ENCODE data around the gene SFRP5. TPM values are rescaled to one million over a fixed set of nuclear protein-coding genes. Genes with fewer than 3 reads are reported as not detected.
A peak's percentile ranks its signal among the peaks of the same experiment; 100 is the strongest.

SFRP5 gene
- total RNA-seq, 1 experiment from 2014 or later, result 0.08 TPM

GRCh38 chr10:97754726-97755125 lies 17.1 kb downstream of the SFRP5 start:
- no peak for DNase-seq (ENCODE audit: low read depth, low spot score)
- in situ Hi-C loops (cut with HindIII; ENCODE audit: low pct_unique_long_range_greater_than_20kb, low sequenced_read_pairs), result no loop called here

- DNase-seq (ENCODE audit: low read depth, low spot score), result no peak
- in situ Hi-C loops (cut with HindIII; ENCODE audit: low pct_unique_long_range_greater_than_20kb, low sequenced_read_pairs), result no loop called here
These were observed 18.8 kb downstream of the SFRP5 start for GRCh38 chr10:97752956-97753355.

- DNase-seq (ENCODE audit: low read depth, low spot score), result no peak
- in situ Hi-C loops (cut with HindIII; ENCODE audit: low pct_unique_long_range_greater_than_20kb, low sequenced_read_pairs), result no loop called here
These were observed 23.7 kb downstream of the SFRP5 start for GRCh38 chr10:97748116-97748515.

- in situ Hi-C loops (cut with HindIII; ENCODE audit: low pct_unique_long_range_greater_than_20kb, low sequenced_read_pairs), result no loop called here
- DNase-seq (ENCODE audit: low read depth, low spot score), result no peak
These were observed 24.2 kb downstream of the SFRP5 start for GRCh38 chr10:97747573-97747972.

DNA sequence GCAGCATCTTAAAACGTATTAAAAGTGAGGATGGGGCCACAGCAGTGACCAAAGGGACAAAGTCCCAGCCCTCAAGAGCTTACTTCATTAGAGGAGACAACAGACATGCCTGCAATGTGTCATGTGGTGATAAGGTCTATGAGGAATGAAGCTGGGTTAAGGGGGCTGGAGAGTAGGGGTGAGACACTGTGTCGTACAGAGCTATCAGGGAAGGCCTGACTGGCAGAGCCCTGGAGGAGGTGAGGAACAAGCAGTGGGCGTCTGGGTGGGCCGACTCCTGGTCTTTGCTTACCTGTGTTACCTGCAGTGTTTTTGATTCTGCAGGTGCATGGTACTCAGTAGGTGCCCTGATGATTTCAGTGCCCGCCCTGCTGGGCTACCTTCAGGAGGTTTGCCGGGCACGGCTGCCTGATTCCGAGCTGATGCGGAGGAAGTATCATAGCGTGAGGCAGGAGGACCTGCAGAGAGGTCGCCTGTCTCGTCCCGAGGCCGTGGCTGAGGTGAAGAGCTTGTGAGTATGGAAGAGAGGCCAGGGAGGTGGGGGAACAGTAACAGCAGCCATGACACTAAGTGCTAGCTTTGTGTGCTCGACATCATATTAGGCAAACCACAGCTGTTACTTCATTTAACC lies 27.3 kb downstream of the SFRP5 start:
- in situ Hi-C loops (cut with HindIII; ENCODE audit: low pct_unique_long_range_greater_than_20kb, low sequenced_read_pairs), result no loop called here

DNA sequence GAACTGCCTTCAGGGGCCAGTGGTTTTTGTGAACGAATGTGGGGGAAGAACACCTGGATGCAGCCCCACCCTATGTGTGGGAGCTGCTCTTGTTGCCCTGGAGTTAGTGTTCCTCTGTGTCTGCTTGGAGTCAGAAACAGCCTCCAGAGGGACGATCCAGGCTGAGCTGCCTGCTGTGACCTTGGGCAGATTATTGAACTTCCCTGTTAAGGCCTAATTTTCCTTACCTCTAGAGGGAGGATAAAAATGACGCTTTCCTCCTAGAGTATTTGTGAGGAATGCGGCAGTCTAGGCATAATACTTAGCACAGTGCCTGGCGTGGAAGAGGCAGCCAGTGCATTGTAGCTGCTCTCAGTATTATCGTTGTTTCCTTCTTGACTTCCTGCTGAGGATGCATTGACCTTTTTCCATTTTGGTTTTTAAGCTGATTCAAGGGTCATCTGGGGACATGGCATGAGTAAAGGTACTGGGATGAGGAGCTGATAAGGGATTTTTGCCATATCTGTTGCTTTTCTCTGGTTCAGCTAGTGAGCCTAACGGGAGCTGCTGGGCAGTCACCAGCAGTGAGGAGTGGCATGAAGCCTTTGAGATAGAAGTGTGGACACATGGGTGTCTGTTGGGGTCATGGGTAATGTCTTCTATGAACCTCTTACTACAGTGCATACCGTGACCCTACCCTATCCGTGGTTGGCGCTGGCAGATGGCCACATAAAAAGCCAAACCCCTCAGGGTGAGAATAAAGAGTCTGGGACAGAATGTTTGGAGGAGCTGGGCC lies 28.4 kb downstream of the SFRP5 start:
- DNase-seq (ENCODE audit: low read depth, low spot score), result no peak
- in situ Hi-C loops (cut with HindIII; ENCODE audit: low pct_unique_long_range_greater_than_20kb, low sequenced_read_pairs), result no loop called here

More for the DNA sequence above, 27.3 kb downstream of the SFRP5 start:
- no peak for DNase-seq (ENCODE audit: low read depth, low spot score)

- in situ Hi-C loops (cut with HindIII; ENCODE audit: low pct_unique_long_range_greater_than_20kb, low sequenced_read_pairs), result no loop called here
- DNase-seq (ENCODE audit: low read depth, low spot score), result no peak
These were observed 31.2 kb downstream of the SFRP5 start for GRCh38 chr10:97740613-97741012.

GRCh38 chr10:97738616-97739015 lies 33.2 kb downstream of the SFRP5 start:
- no peak for DNase-seq (ENCODE audit: low read depth, low spot score)
- in situ Hi-C loops (cut with HindIII; ENCODE audit: low pct_unique_long_range_greater_than_20kb, low sequenced_read_pairs), result no loop called here

GRCh38 chr10:97737770-97738265 lies 34.0 kb downstream of the SFRP5 start:
- in situ Hi-C loops (cut with HindIII; ENCODE audit: low pct_unique_long_range_greater_than_20kb, low sequenced_read_pairs), result no loop called here
- no peak for DNase-seq (ENCODE audit: low read depth, low spot score)

GRCh38 chr10:97736902-97737769 lies 34.7 kb downstream of the SFRP5 start, which contains the start of gene ZFYVE27:
TSS of gene ZFYVE27 (plus strand) at chr10:97737128. CDS start at chr10:97738478, 1,350 bp downstream.
- peak; percentile 92 for DNase-seq (ENCODE audit: low read depth, low spot score)
- in situ Hi-C loops (cut with HindIII; ENCODE audit: low pct_unique_long_range_greater_than_20kb, low sequenced_read_pairs), result no loop called here

- DNase-seq (ENCODE audit: low read depth, low spot score), result no peak
- in situ Hi-C loops (cut with HindIII; ENCODE audit: low pct_unique_long_range_greater_than_20kb, low sequenced_read_pairs), result no loop called here
These were observed 35.3 kb downstream of the SFRP5 start for GRCh38 chr10:97736403-97736901.

- no peak for DNase-seq (ENCODE audit: low read depth, low spot score)
- in situ Hi-C loops (cut with HindIII; ENCODE audit: low pct_unique_long_range_greater_than_20kb, low sequenced_read_pairs), result no loop called here
These were observed 37.8 kb downstream of the SFRP5 start for GRCh38 chr10:97734021-97734420.

DNA sequence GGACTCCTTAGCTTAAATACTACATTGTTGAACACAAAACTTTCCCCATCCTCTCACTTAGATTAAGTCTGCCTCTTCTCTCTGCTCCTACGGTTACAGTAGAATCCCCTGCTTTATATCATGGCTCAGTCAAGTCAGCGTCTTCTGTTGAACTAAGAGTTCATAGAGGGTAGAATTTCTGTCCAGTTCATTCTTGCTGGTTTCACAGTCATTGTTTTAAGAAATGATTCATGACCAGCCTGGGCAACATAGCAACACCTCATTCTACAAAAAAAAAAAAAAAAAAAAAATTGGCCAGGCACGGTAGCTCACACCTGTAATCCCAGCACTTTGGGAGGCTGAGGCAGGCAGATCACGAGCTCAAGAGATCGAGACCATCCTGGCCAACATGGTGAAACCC lies 38.5 kb downstream of the SFRP5 start:
- in situ Hi-C loops (cut with HindIII; ENCODE audit: low pct_unique_long_range_greater_than_20kb, low sequenced_read_pairs), result no loop called here

GRCh38 chr10:97732052-97732359 lies 39.8 kb downstream of the SFRP5 start:
- DNase-seq (ENCODE audit: low read depth, low spot score), result no peak
- in situ Hi-C loops (cut with HindIII; ENCODE audit: low pct_unique_long_range_greater_than_20kb, low sequenced_read_pairs), result no loop called here

More for the DNA sequence above, 38.5 kb downstream of the SFRP5 start:
- DNase-seq (ENCODE audit: low read depth, low spot score), result no peak

DNA sequence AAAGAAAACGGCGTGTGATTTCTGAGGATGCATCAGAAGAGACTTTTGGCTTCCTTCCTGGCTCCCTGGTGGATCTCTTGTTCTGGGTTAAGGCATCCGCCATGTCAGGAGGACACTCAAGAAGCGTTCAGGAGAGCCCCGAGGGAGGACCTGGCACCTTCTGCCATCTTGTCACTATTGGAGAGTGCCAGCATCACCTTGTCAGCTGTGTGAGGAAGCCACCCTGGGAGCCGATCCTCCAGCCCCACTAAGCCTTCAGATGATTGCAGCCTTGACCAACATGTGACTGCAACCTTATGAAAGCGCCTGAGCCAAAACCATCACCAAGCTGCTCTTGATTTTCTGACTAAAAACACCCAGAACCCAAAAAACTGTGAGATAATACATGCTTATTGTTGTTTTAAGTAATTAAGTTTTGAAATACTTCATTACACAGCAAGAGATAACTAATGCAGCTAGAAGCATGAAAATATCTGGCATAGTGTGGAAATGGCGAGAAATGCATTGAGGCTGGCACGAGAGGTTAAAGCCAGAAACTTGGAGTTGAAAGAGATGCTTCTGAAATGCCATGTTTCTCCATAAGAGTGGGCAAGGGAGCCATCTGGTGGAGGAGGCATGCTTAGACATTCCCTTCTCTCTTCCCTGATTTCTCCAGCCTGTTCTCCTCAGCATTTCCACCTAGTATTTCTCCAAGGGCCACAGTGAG lies 40.3 kb downstream of the SFRP5 start:
- in situ Hi-C loops (cut with HindIII; ENCODE audit: low pct_unique_long_range_greater_than_20kb, low sequenced_read_pairs), result no loop called here
- DNase-seq (ENCODE audit: low read depth, low spot score), result peak; percentile 81

- no peak for DNase-seq (ENCODE audit: low read depth, low spot score)
- in situ Hi-C loops (cut with HindIII; ENCODE audit: low pct_unique_long_range_greater_than_20kb, low sequenced_read_pairs), result no loop called here
These were observed 42.8 kb downstream of the SFRP5 start for GRCh38 chr10:97729014-97729413.

DNA sequence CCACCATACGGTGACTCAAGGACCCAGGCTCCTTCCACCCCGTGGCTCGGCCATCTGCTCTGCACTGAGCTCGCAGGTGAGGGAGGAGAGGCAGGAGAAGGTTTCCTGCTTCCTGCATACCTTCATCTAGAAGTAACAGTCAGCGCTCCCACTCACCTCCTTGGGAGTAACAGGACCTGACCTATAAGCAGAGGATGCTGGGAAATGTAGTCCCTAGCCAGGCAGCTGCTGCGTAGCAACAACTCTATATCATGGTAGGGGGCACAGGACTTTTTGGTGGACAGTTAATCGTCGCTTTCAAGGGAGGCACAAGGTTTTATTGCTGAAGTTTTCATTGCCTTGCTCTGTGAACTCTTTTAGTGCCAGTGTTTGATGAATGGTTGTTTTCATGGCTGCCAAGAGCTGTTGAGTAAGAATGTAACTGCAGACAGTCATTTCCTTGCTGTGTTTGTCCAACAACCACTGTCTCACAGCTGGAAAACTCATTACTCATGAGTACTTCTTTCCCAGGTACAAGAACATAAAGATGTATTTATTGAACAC lies 45.1 kb downstream of the SFRP5 start:
- in situ Hi-C loops (cut with HindIII; ENCODE audit: low pct_unique_long_range_greater_than_20kb, low sequenced_read_pairs), result no loop called here
- peak; percentile 55 for DNase-seq (ENCODE audit: low read depth, low spot score)
